T-helper 1 cell treated with Interleukin-12 subunit alpha and Interleukin-12 subunit beta and Interleukin-4 antibody, amounts not matched to agents 30 ng/mL and 1 ng/mL, for 36 hours (primary cell): ENCODE data around the gene B4GALNT3. TPM values are rescaled to one million over a fixed set of nuclear protein-coding genes. Genes with fewer than 3 reads are reported as not detected.

Source experiments
- intact Hi-C: fragments of 100-400 bp; cut with micrococcal nuclease; formaldehyde crosslinking; loops from one replicate; pipeline ENCODE4 v1.15.1; 2024
- total RNA-seq: library from RNA; stranded (reverse); gene quantifications from 2 replicates; pipeline ENCODE4 v1.2.3, GENCODE V29; 2022

B4GALNT3 gene
- total RNA-seq, 1 donor from 2014 or later = 13.6 TPM

DNA sequence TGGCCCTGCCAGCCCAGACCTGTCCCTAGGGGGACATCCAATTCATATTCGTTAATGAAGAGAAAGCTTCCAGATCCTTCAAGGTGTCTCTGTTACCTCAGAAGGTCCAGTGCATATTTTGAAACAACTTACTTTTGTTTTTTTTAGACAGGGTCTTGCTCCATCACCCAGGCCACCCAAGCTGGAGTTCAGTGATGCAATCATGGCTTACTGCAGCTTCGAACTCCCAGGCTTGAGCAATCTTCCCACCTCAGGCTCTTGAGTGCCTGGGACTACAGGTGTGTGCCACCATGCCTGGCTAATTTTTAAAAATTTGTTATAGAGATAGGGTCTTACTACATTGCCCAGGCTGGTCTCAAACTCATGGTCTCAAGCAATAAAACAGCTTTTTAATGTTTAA, 48.4 kb downstream of the B4GALNT3 start:
- intact Hi-C loops = no loop called here

DNA sequence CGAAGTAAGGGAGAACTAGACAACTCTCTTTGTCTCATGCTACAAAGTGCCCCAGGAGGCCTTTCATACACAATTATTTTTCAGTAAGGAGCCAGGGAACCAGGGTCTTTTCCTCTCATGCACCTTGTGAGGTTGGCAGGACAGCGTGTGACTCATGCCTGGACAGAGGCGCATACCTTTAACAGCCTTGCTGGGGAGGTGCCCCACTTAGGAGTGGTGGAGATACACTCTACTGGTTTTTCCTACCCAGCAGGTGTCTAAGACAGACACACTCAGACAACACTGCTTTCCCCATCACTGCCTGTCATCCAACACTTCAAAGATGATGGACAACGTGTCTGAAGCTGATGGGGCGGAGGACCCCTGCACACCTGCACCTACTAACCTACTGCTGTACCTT, 49.1 kb downstream of the B4GALNT3 start:
- intact Hi-C loops = no loop called here

DNA sequence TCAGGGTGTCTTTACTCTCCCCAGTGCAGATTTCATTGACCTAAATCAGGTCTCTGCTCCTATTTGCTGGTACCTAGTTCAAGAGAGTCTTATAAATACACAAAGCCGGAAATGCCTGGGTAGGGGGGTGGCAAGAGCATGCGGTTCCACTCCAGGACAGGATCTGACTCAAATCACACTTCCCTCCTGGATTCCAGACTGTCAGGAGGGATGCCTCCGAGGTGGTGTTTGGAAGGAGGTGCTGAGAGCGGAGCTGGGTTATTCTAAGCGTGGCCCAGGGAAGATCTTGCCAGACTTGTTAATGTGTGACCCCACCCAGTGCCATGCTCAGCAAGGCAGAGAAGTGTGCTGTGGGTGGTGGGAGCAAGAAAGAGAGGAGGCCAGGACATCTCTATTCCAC, 49.8 kb downstream of the B4GALNT3 start:
- intact Hi-C loops = no loop called here

DNA sequence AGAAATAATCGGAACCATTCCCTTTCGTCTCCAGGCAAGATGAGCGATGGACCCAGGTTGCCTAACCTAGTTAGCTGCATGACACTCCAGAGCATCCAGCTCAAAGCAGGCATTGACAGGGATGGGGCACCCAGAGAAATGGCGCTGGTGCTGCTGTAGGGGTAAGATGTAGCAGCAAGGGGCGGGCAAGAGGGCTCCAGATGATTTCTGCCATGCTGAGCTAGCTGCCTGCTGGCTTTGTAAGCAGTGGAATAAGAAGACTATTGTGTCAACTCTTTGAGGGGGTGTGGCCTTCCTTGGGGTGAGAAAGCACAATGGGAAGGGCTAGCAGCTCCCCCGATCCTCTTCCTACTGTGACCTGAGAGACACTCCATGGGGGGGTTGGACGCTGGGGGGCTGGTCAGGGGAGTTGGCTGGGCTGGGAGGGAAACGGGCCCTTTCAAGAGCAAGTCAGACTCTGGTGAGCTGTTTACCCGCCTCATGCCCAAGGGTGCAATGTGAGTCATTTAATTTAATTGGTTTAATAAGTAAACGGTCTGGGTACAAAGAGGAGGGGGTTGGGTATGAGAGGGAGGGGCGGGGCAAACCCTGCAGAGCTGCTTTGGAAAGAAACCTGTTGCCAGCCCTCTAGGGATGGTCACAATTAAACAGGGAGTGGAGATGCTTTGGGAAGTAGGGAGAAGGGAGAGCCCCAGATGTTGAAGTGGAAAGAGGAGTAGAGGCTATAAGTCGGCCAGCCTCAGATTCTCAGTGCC, 50.5 kb downstream of the B4GALNT3 start:
- intact Hi-C loops = no loop called here

DNA sequence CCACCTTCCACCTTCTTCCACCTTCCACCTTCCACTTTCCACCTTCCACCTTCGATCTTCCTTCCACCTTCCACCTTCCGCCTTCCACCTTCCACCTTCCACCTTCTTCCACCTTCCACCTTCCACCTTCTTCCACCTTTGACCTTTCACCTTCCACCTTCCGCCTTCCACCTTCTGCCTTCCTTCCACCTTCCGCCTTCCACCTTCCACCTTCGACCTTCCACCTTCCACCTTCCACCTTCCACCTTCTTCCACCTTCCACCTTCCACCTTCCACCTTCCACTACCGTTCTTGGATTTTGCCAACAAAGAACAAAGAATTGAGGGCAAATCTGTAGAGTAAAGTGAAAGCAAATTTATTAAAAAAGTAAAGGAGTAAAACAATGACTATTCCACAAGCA, 53.2 kb downstream of the B4GALNT3 start:
- intact Hi-C loops = no loop called here

DNA sequence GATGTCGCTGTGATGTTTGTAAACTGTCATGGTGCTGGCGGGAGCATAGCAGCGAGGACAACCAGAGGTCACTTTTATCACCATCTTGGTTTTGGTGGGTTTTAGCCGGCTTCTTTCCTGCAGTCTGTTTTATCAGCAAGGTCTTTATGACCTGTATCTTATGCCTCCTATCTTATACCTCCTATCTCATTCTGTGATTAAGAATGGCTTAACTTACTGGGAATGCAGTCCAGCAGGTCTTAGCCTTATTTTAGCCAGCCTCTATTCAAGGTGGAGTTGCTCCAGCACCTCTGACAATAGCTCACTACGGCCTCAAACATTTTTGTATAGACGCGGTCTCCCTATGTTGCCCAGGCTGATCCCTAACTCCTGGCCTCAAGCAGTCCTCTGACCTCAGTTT, 53.7 kb downstream of the B4GALNT3 start:
- intact Hi-C loops = no loop called here

DNA sequence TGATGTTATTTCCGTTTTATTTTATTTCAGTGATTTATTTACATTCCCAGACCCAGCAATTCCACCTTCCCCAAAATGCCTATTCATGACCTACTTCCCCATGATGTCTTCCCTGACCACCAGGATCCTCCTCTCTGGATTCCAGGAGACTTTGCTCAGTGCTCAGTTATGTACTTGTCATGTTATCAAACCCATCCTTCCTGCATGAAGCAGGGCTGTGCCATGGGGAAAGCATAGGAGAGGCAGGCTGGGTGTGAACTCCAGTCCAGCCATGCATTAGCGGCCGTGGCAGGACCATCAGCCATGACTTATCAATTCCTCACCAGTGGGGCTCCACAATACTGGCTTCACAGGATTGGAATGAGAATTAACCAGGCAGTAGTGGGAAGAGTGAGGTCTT, 57.8 kb downstream of the B4GALNT3 start:
- intact Hi-C loops = no loop called here

DNA sequence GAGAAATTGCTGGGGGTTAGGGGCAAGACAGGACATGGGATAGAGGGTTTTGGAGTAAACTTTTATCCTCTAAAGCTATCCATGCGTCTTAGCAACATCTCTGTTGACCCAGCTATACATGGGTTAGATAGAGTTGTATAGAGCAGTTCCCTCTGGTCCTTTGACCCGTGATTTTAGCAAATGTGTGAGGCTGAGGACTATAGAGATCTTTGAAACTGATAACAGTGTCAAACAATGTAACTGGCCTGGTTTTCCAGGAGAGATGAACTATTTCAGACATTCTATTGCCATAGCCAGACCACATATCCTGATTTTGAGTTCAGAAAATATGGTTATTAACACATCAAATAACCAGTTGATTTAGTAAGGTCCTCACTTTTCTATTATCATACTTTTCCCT, 60.4 kb downstream of the B4GALNT3 start:
- intact Hi-C loops = no loop called here

DNA sequence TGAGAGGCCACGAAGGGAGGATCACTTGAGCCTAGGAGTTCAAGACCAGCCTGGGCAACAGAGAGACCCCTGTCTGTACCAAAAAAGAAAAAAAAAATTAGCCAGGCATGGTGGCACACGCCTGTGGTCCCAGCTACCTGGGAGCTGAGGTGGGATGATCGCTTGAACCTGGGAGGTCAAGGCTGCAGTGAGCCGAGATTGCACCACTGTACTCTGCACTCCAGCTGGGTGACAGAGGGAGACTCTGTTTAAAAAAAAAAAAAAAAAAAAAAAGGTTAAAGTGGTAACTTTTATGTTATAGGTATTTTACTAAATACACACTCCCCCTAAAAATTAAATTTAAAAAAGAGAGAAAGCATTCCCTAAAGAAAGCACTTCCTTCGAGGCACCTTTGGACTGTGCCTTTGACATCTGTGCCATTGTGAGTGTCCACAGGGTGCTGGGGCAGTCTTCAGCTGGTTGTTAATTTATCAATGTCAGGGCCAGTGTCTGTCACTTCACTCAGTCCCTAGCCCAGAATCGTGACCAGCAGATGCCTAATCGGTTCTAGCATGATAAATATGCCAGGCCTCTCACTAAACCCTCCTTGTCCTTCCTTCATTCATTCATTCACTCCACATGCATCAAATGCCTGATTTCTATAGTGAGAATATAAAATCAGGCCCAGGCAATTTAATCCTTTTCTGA, 63.1 kb downstream of the B4GALNT3 start:
- intact Hi-C loops = no loop called here

DNA sequence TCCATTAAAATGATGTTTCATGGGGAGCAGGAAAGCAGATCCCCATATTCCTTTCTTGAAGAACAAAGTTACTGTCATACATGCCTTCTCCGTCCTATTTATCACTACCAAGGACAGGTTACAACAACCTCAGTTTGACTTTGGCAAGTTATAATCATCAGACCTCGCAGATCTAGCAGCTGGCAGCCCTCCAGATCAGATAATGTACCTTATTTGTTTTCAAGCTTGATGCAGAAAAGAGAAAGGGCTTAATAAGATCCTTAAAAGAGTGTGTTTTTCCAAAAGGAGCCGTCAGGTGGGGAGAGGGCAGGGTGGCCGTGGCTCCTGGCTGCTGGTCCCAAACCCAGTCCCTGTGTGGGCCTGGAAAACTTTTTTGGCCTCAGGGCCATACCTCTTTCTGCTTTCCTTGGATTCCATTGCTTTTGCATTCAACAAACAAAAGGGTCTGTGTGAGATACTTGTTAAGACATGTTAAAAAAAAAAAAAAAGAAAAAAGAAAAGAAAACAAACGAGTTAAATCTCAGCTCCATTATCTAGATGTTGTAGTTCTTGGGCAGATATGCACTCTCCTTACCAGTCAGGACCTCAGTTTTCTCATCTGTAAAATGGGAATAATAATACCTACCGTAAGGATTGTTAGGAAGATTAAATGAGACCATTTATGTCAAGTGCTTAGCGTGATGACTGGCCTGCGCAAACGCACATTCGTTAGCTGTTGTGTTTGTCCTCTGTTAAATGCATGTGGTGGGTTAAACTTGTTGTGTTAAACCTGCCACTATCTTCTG, 64.6 kb downstream of the B4GALNT3 start:
- intact Hi-C loops = no loop called here

DNA sequence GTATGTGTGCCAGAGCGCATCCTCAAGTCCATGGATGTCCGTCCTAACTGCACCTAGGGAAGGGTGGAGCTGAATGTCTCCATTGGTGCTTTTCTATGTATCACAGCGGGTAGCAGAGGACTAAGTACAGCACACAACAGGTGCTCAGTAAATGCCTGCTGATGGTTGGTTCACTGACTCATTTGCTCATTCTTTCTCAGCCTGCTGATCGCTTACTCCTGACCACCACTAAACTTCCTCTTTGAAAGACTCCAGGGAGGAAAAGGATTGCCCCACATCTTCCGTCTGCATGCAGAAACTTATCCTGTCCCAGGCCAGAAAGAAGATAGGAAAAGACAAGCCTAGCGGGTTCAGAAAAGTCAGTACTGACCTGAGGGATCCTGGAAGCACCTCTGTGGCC, 66.3 kb downstream of the B4GALNT3 start:
- intact Hi-C loops = no loop called here

DNA sequence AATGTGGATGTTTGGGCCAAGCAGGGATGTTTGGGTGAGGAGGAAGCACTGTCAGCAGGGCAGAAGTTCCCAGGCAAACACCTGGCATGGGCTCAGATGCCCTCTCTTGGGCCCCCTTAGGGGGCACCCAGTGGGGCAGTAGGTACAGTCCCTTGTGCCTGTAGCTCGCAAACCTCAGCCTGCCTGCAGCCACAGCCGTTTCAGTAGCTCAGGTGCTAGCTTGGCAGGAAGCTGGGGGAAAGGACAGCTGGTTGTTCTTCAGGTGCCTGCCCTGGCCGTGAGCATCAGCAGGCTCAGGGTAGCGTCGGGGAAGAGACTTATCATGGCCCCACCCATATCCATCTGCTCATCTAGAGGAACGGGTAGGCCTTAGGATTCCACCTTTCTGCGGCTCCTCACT, 67.5 kb downstream of the B4GALNT3 start:
- intact Hi-C loops = no loop called here

DNA sequence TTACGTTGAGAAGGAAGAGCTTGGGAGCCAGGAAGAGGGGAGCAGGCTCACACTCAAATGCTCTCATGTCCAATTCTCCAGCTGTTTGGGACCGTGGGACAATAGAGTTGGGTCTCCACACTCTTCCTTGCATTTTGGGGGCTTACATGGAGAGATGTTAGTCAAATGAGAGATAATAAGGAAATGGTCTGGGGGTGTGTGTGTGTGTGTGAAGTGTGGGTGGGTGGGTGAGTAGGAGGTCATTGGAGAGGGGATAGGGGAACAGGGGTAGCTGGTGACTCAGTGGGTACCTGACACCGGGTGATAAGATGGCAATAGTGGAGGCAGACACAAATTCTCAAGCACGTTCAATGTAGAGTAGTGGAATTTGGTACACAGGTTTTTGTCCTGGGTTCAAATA, 68.0 kb downstream of the B4GALNT3 start:
- intact Hi-C loops = no loop called here

DNA sequence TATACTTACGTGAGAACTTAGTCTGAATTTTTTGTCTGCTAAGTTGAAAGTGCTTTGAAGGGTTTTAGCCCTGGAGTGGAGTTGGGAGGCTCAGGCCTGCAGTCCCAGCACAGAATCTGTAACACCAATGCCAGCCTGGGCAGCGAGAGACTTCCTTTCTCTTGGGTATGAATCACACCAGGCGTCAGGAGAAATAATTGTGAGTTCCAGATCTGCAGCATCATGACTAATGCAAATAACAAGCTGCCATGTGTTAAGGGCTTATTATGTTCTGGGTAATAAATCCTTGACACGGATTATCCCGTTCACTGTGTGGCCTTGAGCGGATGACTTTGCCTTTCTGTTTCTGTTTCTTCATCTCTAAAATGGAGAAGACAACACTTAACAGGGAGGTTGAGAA, 70.6 kb downstream of the B4GALNT3 start:
- intact Hi-C loops = no loop called here

DNA sequence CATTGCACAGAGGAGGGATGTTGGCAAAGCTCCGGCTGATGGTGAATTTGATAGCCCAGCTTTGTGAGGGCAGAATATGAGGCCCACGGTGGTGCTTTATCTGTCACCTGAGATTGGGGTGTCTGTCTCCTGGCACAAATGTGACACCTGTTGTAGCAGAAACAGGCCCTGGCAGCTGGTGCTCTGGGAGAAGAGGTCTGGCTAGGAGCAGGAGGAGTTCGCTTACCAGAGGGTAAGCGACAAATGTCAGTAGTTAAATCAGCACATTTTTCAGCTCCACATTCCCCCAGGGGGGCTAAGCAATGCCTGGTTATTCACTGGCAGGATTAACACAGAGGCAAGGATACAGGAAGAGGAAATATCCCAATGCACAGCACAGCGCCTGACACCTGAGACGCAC, 71.1 kb downstream of the B4GALNT3 start:
- intact Hi-C loops = no loop called here

DNA sequence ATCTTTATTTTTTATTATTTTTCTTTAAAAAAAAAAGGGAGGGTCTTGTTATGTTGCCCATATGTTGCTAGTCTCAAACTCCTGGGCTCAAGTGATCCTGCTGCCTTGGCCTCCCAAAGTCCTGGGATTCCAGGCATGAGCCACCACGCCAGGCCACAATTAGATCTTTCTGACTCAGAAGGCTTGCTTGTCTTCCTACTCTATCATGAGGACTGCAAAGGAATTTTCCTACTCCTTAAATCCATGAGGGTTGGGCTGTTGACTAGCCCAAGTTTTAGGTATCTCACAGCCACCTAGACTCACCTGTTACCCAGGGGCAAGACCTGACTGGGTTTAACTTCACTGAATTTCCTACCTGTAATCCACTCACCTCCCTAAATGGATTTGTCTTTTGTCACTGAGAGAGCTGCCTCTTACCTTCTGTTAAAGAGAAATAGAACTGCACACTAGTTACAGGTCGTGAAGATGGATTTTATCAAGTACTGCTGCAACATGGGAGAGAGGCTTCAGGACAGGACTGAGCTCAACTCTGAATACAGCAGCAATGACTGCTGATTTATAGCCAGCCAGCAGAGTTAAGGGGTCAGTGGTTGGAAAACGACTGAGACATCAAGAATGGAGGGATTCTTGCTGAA, 72.3 kb downstream of the B4GALNT3 start:
- intact Hi-C loops = no loop called here

DNA sequence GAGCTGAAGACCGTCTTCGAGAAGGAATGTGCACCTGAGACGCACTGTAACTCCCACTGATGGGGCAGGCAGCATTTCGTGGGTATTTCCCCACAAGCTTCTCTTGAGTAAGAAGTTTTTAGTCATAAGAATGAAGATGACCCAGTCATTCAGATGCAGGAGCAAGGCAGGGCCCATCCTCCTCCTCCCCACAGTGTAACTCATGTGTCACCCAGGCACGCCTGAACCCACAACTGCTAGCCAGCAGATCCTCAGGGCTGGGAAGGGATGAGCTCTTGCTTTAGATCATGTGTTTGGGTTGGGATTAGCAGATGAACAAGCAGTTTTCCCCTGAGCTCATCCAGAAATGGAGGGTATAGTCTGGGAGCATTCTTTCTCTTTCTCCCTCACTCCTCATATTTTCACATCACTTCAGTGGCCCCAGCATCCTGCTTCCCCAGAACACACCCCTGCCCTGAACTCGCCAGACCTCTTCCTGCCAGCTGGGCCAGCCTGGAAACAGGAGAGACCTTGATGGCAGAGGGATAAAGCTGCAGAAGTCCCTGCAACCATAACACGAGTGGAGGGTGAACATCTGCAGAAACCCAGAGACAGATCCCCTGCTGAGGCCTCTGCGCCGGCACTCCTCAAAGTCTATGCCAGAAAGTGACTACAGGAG, 73.3 kb downstream of the B4GALNT3 start:
- intact Hi-C loops = no loop called here

DNA sequence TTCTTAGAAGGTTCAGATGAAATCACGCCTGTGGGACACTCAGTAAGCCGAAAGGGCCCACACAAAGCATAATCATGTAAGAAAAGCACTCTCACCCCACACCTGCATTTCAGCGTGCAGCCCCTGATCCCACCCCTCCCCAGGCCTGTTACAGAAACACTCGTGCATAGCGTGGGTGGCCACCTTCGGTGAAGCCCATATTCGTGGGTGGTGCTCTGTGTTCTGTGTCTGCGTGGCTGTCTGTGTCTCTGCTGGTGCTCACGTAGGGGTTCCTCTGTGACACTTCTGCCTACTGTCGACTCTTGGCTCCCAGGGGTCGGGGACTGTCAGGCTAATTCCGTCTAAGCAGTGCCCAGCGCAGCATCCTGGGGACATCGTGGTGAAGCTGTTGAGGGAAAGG, 74.0 kb downstream of the B4GALNT3 start:
- intact Hi-C loops = no loop called here

DNA sequence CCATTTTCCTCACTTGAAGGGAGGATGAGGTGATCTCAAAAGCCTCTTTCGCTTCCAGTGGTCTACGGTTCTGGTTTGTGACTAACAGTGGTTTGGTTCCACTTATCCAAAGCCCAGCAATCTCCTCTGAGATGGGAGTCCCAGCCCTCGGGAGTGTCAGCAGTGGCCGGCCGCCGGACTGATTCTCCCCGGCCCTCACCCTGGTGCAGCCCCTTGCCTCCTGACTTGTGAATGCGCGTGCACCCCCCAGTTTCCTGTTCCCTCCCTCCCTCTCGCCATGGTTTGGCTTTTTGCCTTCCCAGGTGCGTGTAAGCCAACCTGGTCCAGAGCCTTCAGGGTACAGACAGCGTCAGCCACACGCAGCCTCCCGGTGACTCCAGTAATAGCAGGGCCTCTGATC, 74.5 kb downstream of the B4GALNT3 start:
- intact Hi-C loops = no loop called here

DNA sequence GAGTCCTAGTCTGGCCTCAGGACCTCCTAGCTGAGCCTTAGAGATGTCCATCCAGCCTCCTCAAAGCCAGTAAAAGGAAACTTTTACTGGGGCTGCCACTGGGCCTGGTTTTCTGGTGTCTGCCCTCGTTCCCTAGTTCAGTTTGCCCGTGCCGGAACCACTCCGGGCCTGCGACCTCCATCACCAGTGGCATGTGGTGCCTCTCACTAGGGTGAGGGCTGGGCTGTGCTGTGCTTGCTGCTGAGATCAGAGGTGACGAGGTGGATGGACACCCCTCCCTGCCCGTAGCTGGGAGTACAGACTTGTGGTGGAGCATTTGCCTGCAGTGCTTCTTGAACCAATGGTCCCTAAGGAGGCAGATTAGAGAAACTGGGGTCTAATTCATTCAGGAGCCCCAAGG, 75.7 kb downstream of the B4GALNT3 start:
- intact Hi-C loops = no loop called here

DNA sequence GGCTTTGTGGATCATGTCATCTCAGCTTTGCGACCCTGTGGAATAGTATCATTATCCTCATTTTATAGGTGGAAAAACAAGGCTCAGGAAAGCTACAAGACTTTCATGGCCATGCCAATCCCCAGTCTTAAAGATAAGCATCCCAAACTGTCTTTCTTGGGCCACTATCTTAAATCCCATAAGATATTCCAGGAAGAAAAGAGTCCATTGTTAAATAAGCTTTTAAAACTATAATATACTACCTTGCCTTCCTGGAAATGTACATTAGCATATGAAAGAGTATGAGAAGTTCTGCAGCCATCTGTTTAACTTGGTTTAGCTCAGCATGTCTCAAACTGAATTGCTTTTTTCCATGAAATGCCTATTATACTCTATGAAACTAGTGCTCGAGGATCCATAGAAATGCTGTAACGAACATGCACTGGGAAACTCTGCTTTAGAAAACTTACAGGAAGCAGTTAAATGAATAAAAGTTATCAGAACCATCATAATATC, 77.1 kb downstream of the B4GALNT3 start:
- intact Hi-C loops = no loop called here
